ENCODE measurements around the gene TECPR1. TPM values are rescaled to one million over a fixed set of nuclear protein-coding genes. Genes with fewer than 3 reads are reported as not detected.
A peak's percentile ranks its signal among the peaks of the same experiment; 100 is the strongest.

Gene TECPR1
- total and polyA plus RNA-seq, 2 experiments from 2014 or later = 4.6 to 24.4 TPM

GRCh38 chr7:98211221-98211675, 40.8 kb downstream of the TECPR1 start, which contains the start of gene BHLHA15:
BHLHA15 (plus strand) TSS chr7:98211439; CDS start chr7:98212310, 871 bp downstream.
- Histone ChIP-seq H3K27ac (ENCODE audit: low read depth) (no peak within 1 kb of the TSS), H3K4me2 (peak within 1 kb of the TSS; percentile 67), H3K4me3 (peak within 1 kb of the TSS; percentile 60), H3K9me2 (ENCODE audit: insufficient read depth) (no peaks in the 10 kb centered on the region), H2AFZ (0 out of 2 replicates have a peak within 1 kb of the TSS, but pooled peaks have one; percentile 32), H3K27me3 (ENCODE audit: insufficient read depth) (no peaks in the 10 kb centered on the region), H3K36me3 (ENCODE audit: insufficient read depth) (no peaks in the 10 kb centered on the region), H3K79me2 (replicated peaks; ENCODE audit: insufficient read depth) (no peaks in the 10 kb centered on the region), H3F3A (replicated peaks; ENCODE audit: low read depth) (no peaks in the 10 kb centered on the region), H4K20me1 (replicated peaks; ENCODE audit: insufficient read depth) (no peaks in the 10 kb centered on the region; the same call in 1 of the 2 replicates), H3K4me1 (ENCODE audit: insufficient read depth) (no peaks in the 10 kb centered on the region)
- Mint-ChIP-seq H3K36me3 (ENCODE audit: low read depth) (peaks cover 11% of the 10 kb centered on the region; the same call in 2 of the 3 replicates), H3K27ac (no peak within 1 kb of the TSS; the same call in 1 of the 2 replicates), H3K27me3 (ENCODE audit: insufficient read depth, low read depth, poor library complexity) (peaks cover 6% of the 10 kb centered on the region), H3K9me3 (no peaks in the 10 kb centered on the region), H3K4me1 (peaks cover 6% of the 10 kb centered on the region), H3K4me3 (peak within 1 kb of the TSS; percentile 66)
- ATAC-seq = peak; percentile 45
- no peak for TF ChIP-seq ETS1 (IDR thresholded peaks at IDR 0.05)
- no peak for TF ChIP-seq ZNF331 (CRISPR knock-in tag; IDR thresholded peaks at IDR 0.05; ENCODE audit: low read depth)
- TF ChIP-seq CREB1 (CRISPR knock-in tag; IDR thresholded peaks at IDR 0.05; ENCODE audit: low read depth) = no peak
- TF ChIP-seq NANOG (IDR thresholded peaks at IDR 0.05; ENCODE audit: borderline replicate concordance) = no peak
- no peak for TF ChIP-seq STAT1 (IDR thresholded peaks at IDR 0.05; ENCODE audit: unreplicated experiment)
- TF ChIP-seq JUNB (IDR thresholded peaks at IDR 0.05; ENCODE audit: unreplicated experiment) = no peak
- no peak for TF ChIP-seq ZNF462 (CRISPR knock-in tag; IDR thresholded peaks at IDR 0.05)
- no peak for TF ChIP-seq CTCF (conservative IDR thresholded peaks at IDR 0.05; ENCODE audit: low read depth in 2 of 2)
- TF ChIP-seq POLR2AphosphoS5 (IDR thresholded peaks at IDR 0.05; ENCODE audit: low read depth) = no peak
- TF ChIP-seq EZH2 (IDR thresholded peaks at IDR 0.05; ENCODE audit: low read depth, unreplicated experiment) = no peak
- no peak for TF ChIP-seq ZNF114 (CRISPR knock-in tag; IDR thresholded peaks at IDR 0.05)
- no peak for TF ChIP-seq EZH2phosphoT487 (IDR thresholded peaks at IDR 0.05; ENCODE audit: unreplicated experiment)
- no peak for TF ChIP-seq REST (IDR thresholded peaks at IDR 0.05; ENCODE audit: unreplicated experiment)
- DNase-seq (ENCODE audit: low spot score) = peak; percentile 68

Measured in GM23338 (cell line).